Activated CD4-positive, alpha-beta T cell treated with anti-CD3 and anti-CD28 coated beads for 48 hours (primary cell): ENCODE results near the gene DLEC1.
A peak's percentile ranks its signal among the peaks of the same experiment; 100 is the strongest.
"Not testable (repeated sequence)": the region's sequence is repeated elsewhere in the genome, so short reads cannot be mapped to it uniquely, and the experiment has no call there.

Experiments
- DNase-seq: peaks from one replicate; pipeline ENCODE4 v3.0.0-alpha.2; 2020

DLEC1 gene

DNA sequence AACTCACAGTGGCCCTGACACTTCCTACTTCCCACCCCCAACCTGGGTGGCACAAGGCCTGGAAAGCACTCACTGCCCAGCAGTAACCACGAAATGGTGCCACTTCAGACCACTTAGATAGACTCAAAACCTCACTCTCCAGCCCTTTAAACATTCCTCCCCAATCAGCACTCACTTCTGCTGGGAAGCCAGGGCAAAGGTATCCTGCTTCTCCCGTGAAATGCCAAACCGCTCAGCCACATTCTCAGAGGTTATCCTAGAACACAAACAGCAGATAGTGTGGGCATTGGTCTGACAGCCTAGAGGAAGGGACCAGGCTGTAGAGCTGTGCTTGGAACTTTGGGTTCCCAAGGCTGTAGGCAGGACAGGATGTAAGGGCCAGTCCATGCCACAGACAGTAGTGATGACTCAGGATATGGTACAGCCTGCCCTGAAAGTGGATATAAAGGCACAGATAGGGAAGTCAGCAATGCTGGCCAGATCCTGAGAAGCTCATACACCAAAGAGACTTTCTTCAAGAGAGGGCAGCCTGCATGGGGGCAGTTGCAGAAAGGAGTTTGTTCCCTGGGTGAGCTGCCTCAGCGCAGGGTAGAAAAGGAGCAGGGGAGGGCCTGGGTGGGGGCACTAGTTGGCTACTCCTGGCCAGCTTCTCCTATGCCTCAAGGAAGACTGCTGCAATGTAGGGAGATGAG is 88.7 kb downstream of the DLEC1 start:
- DNase-seq: no peak

DNA sequence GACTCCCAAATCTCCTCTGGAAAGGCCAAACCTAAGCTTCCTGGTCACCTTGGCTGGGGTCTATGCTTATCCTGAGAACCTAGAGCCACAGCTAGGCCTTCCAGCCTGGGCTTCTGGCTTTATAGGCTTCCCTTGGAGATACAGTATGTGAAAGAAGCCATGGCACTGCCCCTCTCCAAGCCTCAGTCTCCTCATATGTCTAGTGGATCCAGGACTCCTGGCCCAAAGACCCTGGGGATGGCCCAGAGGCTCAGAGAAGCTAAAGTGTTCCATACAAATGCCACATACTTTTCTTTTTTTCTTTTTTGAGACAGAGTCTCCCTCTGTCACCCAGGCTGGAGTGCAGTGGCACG is 89.3 kb downstream of the DLEC1 start:
- DNase-seq: no peak

DNA sequence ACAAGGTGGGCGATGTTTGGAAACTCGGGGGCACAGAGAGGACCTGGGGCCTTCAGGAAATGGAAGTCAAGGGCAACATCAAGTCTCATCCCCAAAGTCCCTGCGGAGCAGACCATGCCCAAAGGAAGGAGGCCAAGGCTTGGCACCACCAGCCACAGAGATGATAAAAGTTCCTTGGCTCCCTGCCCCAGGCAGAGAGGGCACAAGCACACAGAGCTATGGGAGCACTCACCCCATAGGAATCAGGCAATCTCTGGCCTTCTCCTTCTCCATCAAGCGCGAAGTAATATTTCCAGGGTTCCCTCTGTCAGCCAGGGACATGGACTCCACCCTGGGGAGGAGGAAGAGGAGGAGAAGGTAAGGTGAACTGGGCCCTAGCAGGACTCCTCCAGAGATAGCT is 90.0 kb downstream of the DLEC1 start:
- DNase-seq: no peak

DNA sequence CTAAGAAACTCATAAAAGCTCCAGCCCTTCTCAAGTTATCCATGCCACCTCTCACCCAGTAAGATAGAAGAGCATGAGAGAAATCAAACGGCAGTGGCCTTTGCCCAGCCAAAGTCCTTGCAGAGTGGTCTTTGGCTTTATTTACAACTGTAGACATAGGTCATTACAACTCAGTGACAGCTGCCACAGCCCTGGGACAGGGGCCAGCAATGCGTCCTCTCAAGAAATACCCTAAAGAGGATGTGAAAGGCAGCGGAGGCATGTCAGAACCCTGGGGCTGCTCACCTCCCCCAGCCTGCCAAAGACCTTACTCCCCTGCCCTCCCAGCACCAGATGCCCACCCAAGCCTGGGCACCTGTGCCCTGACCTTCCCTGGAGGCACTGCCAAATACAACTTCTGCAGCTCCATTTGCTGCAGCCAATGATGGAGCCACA is 91.6 kb downstream of the DLEC1 start:
- no peak for DNase-seq

DNA sequence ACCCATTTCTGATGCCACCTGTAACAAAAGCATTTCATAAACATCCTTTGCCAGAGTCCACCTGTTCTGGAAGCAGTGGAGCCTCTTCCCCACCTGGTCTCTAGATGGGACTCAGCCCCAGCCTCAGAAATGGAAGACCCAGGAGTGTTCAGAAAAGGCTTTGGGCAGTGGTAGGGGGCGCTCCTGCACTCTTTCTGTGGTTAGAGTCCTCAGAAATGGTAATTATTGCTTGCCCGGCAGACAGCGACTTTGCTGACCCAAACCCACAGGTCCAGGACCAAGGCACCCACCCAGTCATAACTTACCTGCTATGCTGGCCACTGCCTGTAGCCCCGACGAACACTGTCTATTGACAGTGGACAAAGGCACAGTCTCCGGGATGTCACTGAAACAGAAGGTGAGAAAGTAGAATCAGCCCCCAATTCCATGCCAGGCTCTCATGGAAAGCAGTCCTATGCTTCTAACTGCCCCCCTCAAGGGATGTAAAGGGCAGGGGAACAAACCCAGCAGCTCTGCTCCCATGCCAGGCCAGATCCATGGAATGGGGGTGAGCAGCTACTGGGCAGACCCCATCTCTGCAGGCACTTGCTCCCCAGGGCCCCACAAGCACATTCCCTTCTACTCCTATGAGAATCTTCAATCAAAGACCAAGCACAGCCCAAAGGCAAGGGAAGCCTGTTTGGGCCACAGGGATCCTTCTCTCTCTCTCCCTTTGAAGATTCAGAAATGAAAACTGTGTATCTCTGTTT is 92.8 kb downstream of the DLEC1 start:
- DNase-seq: peak; percentile 44

DNA sequence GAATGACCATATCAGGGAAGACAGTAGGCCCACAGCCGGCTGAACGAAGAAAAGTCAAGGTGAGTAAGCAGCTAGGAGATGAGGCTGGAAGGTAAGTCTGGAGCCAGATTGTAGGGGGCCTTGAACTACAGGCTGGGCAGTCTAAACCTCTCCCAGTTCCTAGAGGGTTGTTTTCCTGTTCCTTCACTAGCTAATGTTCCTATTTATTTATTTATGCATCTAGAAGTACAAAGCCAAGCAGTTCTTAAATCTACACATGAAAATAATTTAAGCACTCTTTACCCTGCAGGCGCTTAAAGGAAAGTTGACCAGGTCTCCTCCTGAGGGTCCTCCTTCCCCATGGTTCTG is 94.2 kb downstream of the DLEC1 start:
- DNase-seq: no peak

DNA sequence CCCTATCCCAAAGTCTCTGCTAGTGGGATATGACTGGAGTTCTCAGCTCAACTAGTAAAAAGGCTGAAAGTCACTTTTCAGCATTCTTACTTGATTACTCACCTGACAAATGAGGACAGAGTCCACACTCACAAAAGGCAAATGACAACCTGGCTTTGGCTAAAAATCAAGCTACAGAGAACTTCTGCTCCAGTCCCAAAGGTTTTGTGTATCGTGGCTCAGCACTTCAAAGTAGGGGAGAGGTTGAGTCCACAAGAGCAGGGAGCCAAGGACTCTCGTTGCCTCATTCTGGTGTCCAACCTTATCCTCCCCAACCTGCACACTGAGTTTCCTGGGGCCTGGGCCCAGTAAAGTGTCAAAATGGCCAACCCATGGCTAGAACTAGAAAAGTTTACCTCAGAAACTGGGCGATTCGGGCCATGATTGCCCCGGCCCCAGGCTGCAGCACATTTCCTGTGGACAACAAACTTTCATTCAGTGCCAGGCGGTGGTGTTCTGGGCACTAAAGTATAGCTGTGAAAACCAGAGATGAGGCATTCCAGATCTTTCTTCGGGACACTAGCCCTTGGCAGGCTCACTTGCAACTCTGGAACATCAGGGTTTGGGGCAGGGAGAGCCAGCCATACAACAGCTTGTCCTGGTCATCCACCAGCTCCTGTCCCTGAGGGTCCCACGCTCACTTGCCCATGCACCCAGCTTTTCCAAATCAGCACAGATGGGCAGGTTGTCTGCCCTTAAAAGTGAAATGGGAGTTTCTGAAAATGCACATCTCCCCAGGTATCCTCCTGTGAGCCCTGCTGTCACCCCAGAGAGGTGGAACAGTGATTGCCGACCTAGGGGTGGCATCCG is 94.8 kb downstream of the DLEC1 start:
- no peak for DNase-seq

DNA sequence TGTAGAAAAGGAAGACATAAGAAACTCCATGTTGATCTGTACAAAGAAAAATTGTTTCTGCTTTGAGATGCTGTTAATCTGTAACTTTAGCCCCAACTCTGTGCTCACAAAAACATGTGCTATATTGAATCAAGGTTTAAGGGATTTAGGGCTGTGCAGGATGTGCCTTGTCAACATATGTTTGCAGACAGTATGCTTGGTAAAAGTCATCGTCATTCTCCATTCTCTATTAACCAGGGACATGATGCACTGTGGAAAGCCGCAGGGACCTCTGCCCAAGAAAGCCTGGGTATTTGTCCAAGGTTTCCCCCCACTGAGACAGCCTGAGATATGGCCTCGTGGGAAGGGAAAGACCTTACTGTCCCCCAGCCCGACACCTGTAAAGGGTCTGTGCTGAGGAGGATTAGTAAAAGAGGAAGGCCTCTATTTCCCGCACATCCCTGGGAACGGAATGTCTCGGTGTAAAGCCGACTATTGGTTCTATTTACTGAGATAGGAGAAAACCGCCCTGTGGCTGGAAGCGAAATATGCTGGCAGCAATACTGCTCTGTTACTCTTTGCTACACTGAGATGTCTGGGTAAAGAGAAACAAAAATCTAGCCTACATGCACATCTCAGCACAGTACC is 95.6 kb downstream of the DLEC1 start:
- not testable (repeated sequence) for DNase-seq

DNA sequence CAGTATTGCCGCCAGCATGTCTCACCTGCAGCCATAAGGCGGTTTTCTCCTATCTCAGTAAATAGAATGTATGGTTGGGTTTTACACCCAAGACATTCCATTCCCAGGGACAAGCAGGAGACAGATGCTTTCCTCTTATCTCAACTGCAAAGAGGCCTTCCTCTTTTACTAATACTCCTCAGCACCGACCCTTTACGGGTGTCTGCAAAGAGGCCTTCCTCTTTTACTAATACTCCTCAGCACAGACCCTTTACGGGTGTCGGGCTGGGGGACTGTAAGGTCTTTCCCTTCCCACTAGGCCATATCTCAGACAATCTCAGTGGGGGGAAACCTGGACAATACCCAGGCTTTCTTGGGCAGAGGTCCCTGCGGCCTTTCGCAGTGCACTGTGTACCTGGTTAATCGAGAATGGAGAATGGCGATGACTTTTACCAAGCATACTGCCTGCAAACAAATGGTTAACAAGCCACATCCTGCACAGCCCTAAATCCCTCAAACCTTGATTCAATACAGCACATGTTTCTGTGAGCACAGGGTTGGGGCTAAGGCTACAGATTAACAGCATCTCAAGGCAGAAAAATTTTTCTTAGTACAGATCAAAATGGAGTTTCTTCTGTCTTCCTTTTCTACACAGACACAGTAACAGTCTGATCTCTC is 96.7 kb downstream of the DLEC1 start:
- DNase-seq: not testable (repeated sequence)

DNA sequence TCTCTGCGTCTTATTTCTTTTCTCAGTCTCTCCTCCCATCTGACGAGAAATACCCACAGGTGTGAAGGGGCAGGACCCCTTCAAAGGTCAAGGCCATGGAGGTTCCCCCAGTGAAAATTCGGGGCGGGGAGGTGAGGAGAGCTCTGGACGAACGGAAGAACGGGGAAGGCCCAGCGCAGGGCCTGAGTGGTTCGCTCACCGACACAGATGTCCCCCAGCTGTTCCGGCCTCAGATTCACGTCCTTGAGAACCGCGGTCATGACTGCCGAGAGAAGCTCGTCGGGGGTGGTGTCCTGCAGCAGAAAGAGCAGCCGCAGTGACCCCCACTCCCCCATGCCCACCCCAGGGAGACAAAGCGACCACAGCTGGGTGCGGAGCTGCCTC is 97.4 kb downstream of the DLEC1 start:
- peak; percentile 26 for DNase-seq

DNA sequence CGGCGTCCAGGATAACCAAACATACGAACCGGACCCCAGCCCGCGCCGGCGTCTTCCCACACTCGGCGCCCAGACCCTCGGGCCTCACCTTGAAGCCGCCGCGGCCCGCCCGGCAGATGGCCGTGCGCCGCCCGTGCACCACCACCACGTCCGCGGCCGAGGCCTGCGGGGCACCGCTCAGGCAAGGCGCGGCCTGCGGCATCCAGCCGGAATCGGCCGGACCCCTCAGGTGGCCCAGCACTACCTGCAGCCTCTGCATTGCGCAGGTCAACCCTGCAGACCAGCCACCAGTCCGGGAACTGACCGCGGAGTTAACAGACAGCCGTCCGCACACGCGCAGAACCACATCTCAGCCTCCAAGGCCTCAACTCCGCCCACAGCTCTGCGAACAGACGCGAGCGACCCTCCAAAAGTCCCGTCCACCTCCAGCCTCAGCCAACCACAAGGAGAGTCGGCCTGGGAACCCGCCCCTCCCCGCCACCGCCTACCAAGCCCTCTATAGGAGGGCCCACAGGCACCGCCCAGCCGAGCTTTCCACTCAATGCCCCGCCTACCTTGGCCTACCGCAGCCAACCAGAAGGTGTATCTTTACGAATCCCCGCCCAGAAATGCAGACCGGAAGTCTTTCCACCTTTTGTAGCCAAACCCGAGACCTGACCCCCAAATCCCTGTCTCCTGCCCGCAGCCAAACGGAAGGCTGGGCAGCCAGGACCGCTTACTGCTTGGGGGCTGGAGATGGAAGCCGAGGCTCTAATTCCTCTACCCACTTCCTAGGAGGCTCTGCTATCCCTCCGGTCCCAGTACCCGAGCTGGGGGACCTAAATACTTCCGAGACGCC is 98.0 kb downstream of the DLEC1 start, which contains the start of gene ACAA1:
Gene ACAA1 (minus strand): TSS at position 351 of the 838 bp plus-strand sequence. CDS start 92 bp downstream, at position 259.
- peak; percentile 99 for DNase-seq

DNA sequence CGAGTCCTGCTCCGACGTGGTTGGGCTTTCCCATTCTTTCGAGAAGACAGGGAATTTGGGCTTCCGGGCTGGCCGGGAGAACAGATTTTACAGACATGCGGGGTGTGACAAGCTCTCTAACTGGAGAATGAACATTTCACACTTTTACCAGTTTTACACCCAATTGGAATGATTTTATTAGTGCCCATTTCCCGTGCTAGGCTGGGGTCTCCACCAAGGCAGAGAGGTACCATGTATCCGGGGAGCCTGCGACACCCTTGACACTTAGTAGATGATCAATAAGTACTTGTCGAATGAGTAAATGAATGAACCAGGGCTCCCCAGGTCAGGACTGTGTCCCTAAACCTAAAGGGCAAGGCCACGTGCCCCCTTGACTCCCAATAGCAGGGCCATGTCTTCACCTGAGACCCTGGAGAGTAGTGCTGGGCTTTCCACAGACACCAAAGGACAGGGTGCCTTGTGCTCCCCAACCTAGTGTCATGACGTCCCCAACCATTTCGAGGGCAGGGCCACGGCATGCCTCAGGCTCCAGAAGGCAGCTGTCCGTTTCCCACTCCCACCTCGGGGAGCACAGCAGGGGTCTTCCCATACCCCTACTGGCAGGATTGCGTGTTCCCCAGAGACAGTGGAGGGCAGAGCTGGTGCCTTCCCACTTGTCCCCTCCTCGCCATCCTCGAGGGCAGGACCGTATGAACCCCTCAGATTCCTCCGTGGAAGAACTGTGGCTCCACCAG is 98.8 kb downstream of the DLEC1 start:
- peak; percentile 42 for DNase-seq

DNA sequence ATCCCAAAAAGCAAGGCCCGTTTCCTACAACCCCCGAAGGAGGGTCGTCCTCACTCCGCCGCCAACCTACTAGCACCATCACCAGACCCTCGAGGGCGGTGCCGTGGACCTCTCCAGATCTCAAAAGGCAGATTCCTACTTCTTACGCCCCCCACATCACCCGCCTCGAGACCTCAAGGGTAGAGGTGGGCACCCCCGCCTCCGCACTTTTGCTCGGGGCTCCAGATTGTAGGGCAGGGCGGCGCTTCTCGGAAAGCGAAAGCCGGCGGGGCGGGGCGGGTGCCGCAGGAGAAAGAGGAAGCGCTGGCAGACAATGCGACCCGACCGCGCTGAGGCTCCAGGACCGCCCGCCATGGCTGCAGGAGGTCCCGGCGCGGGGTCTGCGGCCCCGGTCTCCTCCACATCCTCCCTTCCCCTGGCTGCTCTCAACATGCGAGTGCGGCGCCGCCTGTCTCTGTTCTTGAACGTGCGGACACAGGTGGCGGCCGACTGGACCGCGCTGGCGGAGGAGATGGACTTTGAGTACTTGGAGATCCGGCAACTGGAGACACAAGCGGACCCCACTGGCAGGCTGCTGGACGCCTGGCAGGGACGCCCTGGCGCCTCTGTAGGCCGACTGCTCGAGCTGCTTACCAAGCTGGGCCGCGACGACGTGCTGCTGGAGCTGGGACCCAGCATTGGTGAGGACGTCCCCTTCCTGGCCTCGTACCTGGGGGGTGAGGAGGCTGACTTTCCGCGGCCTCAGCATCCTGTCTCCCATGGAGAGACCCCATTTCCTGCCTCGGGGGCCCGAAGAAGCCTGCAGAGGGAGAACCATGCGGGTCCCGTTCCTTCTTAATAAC is 99.6 kb downstream of the DLEC1 start, which contains the start of gene MYD88:
Gene MYD88 (plus strand): TSS at position 313 of the 842 bp plus-strand sequence. CDS start 40 bp downstream, at position 353.
- peak; percentile 88 for DNase-seq

DNA sequence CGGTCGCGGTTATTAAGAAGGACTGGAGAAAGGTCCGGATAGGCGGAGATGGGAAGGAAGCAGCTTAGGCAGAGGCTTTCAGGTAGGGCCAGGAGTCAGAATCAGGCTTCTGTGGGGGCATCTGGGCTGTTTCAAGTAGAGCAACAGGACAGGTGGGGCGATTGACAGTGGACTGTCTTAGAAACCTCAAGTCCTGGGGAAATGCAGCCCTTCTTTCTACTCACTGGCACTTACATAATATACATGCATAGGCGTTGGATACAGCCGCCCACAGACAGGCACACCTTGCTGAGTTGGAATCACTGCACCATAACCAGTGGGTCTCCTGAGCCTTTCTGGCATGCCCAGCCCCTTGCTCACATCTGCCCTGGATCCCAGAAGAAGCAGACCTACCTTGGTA is 100.2 kb downstream of the DLEC1 start:
- DNase-seq: no peak

DNA sequence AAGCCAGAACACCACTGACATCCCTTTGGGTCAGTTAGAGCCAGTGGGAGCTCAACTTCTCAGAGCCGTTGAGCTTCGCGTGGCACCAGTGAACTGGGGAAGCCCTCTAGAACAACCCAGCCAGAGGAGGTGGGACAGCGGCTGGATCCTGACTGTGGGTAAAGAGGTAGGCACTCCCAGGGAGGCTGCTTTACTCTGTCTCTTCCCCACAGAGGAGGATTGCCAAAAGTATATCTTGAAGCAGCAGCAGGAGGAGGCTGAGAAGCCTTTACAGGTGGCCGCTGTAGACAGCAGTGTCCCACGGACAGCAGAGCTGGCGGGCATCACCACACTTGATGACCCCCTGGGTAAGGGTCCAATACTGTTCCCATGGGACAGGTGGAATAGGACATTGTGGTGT is 100.6 kb downstream of the DLEC1 start:
- no peak for DNase-seq

DNA sequence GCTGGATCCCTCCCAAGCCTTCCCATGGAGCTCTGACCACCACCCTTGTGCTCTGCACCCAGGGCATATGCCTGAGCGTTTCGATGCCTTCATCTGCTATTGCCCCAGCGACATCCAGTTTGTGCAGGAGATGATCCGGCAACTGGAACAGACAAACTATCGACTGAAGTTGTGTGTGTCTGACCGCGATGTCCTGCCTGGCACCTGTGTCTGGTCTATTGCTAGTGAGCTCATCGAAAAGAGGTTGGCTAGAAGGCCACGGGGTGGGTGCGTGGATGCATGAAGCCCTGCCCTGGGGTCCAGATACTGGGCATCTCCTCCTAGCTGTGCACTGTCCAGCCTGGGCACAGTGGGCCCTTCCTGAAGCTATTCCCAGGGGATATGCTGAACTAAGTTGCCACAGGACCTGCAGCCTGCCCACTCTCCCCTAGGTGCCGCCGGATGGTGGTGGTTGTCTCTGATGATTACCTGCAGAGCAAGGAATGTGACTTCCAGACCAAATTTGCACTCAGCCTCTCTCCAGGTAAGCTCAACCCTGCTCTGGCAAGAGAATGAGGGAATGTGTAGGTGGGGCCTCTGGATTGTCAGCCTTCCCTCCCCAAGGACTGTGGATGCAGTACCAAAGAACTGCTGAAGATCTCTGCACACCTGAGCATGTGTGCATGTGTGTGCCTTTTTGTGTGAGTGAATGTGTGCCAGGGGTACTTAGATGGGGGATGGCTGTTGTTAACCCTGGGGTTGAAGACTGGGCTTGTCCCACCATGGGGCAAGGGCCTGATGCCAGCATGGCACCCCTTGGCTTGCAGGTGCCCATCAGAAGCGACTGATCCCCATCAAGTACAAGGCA is 101.5 kb downstream of the DLEC1 start:
- no peak for DNase-seq

DNA sequence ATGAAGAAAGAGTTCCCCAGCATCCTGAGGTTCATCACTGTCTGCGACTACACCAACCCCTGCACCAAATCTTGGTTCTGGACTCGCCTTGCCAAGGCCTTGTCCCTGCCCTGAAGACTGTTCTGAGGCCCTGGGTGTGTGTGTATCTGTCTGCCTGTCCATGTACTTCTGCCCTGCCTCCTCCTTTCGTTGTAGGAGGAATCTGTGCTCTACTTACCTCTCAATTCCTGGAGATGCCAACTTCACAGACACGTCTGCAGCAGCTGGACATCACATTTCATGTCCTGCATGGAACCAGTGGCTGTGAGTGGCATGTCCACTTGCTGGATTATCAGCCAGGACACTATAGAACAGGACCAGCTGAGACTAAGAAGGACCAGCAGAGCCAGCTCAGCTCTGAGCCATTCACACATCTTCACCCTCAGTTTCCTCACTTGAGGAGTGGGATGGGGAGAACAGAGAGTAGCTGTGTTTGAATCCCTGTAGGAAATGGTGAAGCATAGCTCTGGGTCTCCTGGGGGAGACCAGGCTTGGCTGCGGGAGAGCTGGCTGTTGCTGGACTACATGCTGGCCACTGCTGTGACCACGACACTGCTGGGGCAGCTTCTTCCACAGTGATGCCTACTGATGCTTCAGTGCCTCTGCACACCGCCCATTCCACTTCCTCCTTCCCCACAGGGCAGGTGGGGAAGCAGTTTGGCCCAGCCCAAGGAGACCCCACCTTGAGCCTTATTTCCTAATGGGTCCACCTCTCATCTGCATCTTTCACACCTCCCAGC is 102.4 kb downstream of the DLEC1 start:
- DNase-seq: no peak

DNA sequence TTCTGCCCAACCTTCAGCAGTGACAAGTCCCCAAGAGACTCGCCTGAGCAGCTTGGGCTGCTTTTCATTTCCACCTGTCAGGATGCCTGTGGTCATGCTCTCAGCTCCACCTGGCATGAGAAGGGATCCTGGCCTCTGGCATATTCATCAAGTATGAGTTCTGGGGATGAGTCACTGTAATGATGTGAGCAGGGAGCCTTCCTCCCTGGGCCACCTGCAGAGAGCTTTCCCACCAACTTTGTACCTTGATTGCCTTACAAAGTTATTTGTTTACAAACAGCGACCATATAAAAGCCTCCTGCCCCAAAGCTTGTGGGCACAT is 102.9 kb downstream of the DLEC1 start:
- no peak for DNase-seq
